NCI-H2196 treated with DMSO at 0.1 percent for 48 hours (cell line): ENCODE measurements around the gene HECTD1.
"Not testable (repeated sequence)": the region's sequence is repeated elsewhere in the genome, so short reads cannot be mapped to it uniquely, and the experiment has no call there.

Experiments
- DNase-seq: peaks from one replicate; lab custom pipeline; 2025; ENCODE audit not compliant: unreplicated experiment; lab: John Stamatoyannopoulos, UW

Gene HECTD1

GRCh38 chr14:31052905-31053586 lies 154.5 kb downstream of the HECTD1 start:
- not testable (repeated sequence) for DNase-seq

- DNase-seq: no peak
Observed at GRCh38 chr14:31051511-31051910, 156.1 kb downstream of the HECTD1 start.

DNA sequence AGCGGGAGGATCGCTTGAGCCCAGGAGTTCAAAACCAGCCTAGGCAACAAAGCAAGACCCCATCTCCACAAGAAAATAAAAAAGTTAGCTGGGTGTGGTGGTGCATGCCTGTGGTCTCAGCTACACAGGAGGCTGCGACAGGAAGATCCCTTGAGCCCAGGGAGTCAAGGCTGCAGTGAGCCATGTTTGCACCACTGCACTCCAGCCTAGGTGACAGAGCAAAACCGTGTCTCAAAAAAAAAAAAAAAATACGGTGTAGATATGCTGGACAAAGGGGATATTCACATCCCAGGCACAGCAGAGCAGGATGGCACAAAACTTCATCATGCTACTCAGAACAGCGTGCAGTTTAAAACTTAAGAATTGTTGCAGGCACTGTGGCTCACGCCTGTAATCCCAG lies 156.6 kb downstream of the HECTD1 start:
- no peak for DNase-seq
